Memory B cell (primary cell): ENCODE measurements around the gene LRRC57.

Source experiments
- ATAC-seq: fragments of 150-1000 bp; cut with Tn5 transposase; 2 replicates; pipeline ENCODE4 v1.10.0; 2021; ENCODE audit warnings: low read depth, mild to moderate bottlenecking, moderate library complexity
- DNase-seq, 2 donors: peaks; one replicate each; pipeline ENCODE4 v3.0.0; 2022; ENCODE audit warnings: low spot score in 2 of 2
- H3K27ac Mint-ChIP-seq: one replicate; pipeline ENCODE4 v1.8.0; 2022; ENCODE audit warnings: mild to moderate bottlenecking, moderate library complexity, mixed read lengths
- H3K27me3 Mint-ChIP-seq: one replicate; pipeline ENCODE4 v1.8.0; 2022; ENCODE audit warnings: mixed read lengths
- H3K36me3 Mint-ChIP-seq: one replicate; pipeline ENCODE4 v1.8.0; 2022; ENCODE audit warnings: mild to moderate bottlenecking, mixed read lengths
- H3K4me1 Mint-ChIP-seq: one replicate; pipeline ENCODE4 v1.8.0; 2022; ENCODE audit warnings: mixed read lengths
- H3K4me3 Mint-ChIP-seq: one replicate; pipeline ENCODE4 v1.8.0; 2022; ENCODE audit warnings: mild to moderate bottlenecking, moderate library complexity, mixed read lengths
- H3K9me3 Mint-ChIP-seq: one replicate; pipeline ENCODE4 v1.8.0; 2022; ENCODE audit warnings: mixed read lengths

Gene LRRC57

GRCh38 chr15:42548249-42549031 lies at the start of gene LRRC57, which contains the start of gene HAUS2:
TSS of gene LRRC57 (minus strand) at chr15:42548793. CDS start at chr15:42548434, 359 bp downstream.
TSS of gene HAUS2 (plus strand) at chr15:42548838. CDS start at chr15:42548873, 35 bp downstream.
- H3K4me1 Mint-ChIP-seq = peaks cover 27% of the 10 kb centered on the region

DNA sequence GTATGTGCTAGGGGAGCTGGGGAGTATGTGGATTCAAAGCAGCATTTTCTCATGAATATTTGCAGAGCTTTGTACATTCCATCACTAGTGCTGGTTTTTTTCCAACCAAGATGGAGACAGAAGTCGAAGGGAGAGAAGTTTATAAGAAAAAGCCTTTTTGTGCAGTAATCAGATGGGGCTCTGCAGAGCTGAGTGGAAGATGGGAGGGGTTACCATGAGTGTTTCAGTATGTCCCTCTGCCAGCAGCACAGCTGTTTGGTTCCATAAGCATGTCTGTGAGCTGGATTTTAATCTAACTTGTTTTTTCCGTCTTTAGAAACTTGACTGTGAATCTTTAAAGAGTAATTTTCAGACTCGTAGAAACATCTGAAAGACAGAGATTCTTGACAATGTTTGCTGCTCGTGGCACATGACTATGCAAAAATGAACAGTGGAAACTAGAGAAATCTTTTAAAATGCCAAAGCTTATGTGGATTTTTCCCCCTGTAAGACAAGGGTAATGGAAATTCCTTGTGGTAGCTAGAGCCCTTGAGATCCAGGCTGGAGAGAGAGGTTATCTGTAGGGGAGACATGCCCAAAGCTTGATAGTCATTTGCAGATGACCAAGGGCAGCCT lies 47.1 kb upstream of the LRRC57 start:
- H3K36me3 Mint-ChIP-seq = peaks cover 9% of the 10 kb centered on the region
- no peaks in the 10 kb centered on the region for H3K9me3 Mint-ChIP-seq
- H3K4me1 Mint-ChIP-seq = no peaks in the 10 kb centered on the region

More at GRCh38 chr15:42548249-42549031, at the start of gene LRRC57, which contains the start of gene HAUS2:
- ATAC-seq (peak; percentile 86), DNase-seq (peak; percentile 79 to 97)
- peak within 1 kb of the TSS; percentile 94 for H3K27ac Mint-ChIP-seq
- peaks cover 6% of the 10 kb centered on the region for H3K36me3 Mint-ChIP-seq
- H3K9me3 Mint-ChIP-seq = no peaks in the 10 kb centered on the region
- H3K4me3 Mint-ChIP-seq = peak within 1 kb of the TSS; percentile 93
- H3K27me3 Mint-ChIP-seq = no peaks in the 10 kb centered on the region

GRCh38 chr15:42594095-42594494 lies 45.5 kb upstream of the LRRC57 start:
- Mint-ChIP-seq H3K9me3 (no peaks in the 10 kb centered on the region), H3K36me3 (peaks cover 2% of the 10 kb centered on the region), H3K4me3 (no peak overlapping the region), H3K27ac (no peak overlapping the region), H3K4me1 (no peaks in the 10 kb centered on the region), H3K27me3 (no peaks in the 10 kb centered on the region)
- ATAC-seq = no peak
- DNase-seq = no peak

More for the DNA sequence above, 47.1 kb upstream of the LRRC57 start:
- no peak for DNase-seq
- H3K27ac Mint-ChIP-seq = no peak overlapping the region
- no peaks in the 10 kb centered on the region for H3K27me3 Mint-ChIP-seq
- H3K4me3 Mint-ChIP-seq = no peak overlapping the region
- ATAC-seq = no peak

DNA sequence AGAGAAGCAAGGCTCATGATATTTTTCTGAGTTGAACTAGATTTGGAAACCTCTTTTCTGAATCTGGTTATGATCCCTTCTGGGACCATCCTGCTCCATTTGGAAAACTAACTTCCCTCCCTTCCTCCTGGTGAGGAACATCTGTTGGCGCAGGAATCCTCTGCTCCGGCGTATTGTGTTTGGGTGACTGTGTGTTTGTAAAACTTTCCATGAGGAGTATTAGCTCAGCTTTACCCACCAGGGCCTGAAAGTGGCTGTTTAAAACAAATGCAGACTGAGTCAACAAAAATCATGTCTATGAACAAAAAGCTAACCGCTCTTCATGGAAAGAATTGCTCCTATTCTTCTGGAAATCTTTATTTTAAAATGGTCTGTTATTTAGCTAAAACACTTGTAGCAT lies 44.5 kb upstream of the LRRC57 start:
- Mint-ChIP-seq H3K36me3 (peaks cover 2% of the 10 kb centered on the region), H3K27ac (no peak overlapping the region), H3K4me1 (no peaks in the 10 kb centered on the region), H3K9me3 (no peaks in the 10 kb centered on the region), H3K4me3 (no peak overlapping the region), H3K27me3 (no peaks in the 10 kb centered on the region)
- no peak for ATAC-seq
- DNase-seq = no peak

GRCh38 chr15:42592716-42593115 lies 44.1 kb upstream of the LRRC57 start:
- H3K36me3 Mint-ChIP-seq = peaks cover 2% of the 10 kb centered on the region
- DNase-seq (no peak), ATAC-seq (no peak)
- H3K4me1 Mint-ChIP-seq = no peaks in the 10 kb centered on the region
- H3K9me3 Mint-ChIP-seq = no peaks in the 10 kb centered on the region
- no peak overlapping the region for H3K27ac Mint-ChIP-seq
- H3K27me3 Mint-ChIP-seq = no peaks in the 10 kb centered on the region
- H3K4me3 Mint-ChIP-seq = no peak overlapping the region

DNA sequence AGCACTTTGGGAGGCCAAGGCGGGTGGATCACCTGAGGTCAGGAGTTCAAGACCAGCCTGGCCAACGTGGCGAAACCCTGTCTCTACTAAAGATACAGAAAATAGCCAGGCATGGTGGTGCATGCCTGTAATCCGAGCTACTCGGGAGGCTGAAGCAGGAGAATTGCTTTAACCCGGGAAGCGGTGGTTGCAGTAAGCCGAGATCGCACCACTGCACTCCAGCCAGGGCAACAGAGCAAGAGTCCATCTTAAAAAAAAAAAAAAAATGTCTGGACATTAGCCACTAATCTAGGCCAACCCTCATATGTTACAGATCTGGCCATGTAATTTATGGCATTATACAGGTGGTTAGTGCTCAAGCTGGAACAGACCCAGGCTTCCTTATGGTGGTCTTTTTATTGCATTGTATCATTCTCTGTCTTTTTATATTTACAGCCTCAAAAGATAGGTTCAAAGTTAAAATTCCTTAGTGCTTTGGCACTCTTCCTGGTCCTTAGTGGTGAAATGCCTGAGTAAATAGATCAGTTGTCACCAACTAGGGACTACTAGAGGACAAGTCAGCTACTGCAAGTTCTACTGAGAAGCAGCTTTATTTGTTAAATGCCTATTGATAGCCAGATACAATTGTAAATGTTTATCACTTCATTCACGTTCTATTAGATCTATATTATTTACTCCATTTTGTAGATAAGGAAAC lies 42.8 kb upstream of the LRRC57 start:
- Mint-ChIP-seq H3K4me1 (no peaks in the 10 kb centered on the region), H3K27me3 (no peaks in the 10 kb centered on the region), H3K27ac (no peak overlapping the region), H3K4me3 (no peak overlapping the region), H3K9me3 (no peaks in the 10 kb centered on the region), H3K36me3 (peaks cover 2% of the 10 kb centered on the region)
- ATAC-seq (no peak), DNase-seq (no peak)

- Mint-ChIP-seq H3K4me3 (no peak overlapping the region), H3K36me3 (peaks cover 2% of the 10 kb centered on the region), H3K27me3 (no peaks in the 10 kb centered on the region), H3K4me1 (no peaks in the 10 kb centered on the region), H3K27ac (no peak overlapping the region), H3K9me3 (no peaks in the 10 kb centered on the region)
- DNase-seq (no peak), ATAC-seq (no peak)
Observed at GRCh38 chr15:42590619-42591237, 42.1 kb upstream of the LRRC57 start.

GRCh38 chr15:42584031-42584765 lies 35.6 kb upstream of the LRRC57 start:
- Mint-ChIP-seq H3K4me1 (peaks cover 16% of the 10 kb centered on the region), H3K9me3 (no peaks in the 10 kb centered on the region), H3K36me3 (no peaks in the 10 kb centered on the region), H3K27me3 (no peaks in the 10 kb centered on the region), H3K4me3 (no peak overlapping the region), H3K27ac (no peak overlapping the region)
- DNase-seq = no peak
- ATAC-seq = no peak

- H3K27me3 Mint-ChIP-seq = no peaks in the 10 kb centered on the region
- H3K9me3 Mint-ChIP-seq = no peaks in the 10 kb centered on the region
- ATAC-seq (no peak), DNase-seq (no peak)
- H3K4me1 Mint-ChIP-seq = peaks cover 16% of the 10 kb centered on the region
- H3K4me3 Mint-ChIP-seq = no peak overlapping the region
- no peaks in the 10 kb centered on the region for H3K36me3 Mint-ChIP-seq
- no peak overlapping the region for H3K27ac Mint-ChIP-seq
Observed at GRCh38 chr15:42582569-42583375, 34.2 kb upstream of the LRRC57 start.

DNA sequence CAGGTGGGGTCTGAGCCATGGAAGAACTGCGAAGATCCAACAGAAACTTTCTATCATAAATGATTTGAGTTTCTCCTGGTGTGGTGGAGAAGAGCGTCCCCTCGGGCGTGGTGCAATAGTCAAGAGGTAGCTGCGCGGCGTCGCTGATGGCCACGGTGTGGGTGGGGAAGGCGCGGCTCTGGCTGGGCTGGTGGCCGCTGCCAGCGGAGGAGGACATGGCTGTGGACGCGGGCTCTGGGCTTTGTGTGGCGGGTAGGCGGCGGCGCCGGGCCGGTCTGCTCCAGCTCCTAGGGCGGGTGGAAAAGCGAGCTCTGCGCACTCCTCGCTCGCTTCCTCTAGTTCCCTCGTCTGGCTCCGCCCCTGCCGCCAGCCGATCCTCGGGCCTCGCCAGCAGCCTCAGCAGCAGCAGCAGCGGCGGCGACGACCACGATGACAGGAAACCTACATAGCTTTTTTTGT lies 32.7 kb upstream of the LRRC57 start:
- ATAC-seq (peak; percentile 99), DNase-seq (peak; percentile 60 to 65)
- Mint-ChIP-seq H3K4me3 (peak overlapping the region; percentile 90), H3K36me3 (no peaks in the 10 kb centered on the region), H3K27ac (peak overlapping the region; percentile 69), H3K27me3 (no peaks in the 10 kb centered on the region), H3K9me3 (no peaks in the 10 kb centered on the region), H3K4me1 (peaks cover 22% of the 10 kb centered on the region)

- ATAC-seq = no peak
- Mint-ChIP-seq H3K4me3 (no peak overlapping the region), H3K9me3 (no peaks in the 10 kb centered on the region), H3K27me3 (no peaks in the 10 kb centered on the region), H3K4me1 (peaks cover 30% of the 10 kb centered on the region), H3K36me3 (no peaks in the 10 kb centered on the region), H3K27ac (no peak overlapping the region)
- DNase-seq = no peak
Observed at GRCh38 chr15:42578984-42579537, 30.5 kb upstream of the LRRC57 start.

- no peaks in the 10 kb centered on the region for H3K9me3 Mint-ChIP-seq
- no peaks in the 10 kb centered on the region for H3K36me3 Mint-ChIP-seq
- H3K4me3 Mint-ChIP-seq = no peak overlapping the region
- H3K27me3 Mint-ChIP-seq = no peaks in the 10 kb centered on the region
- H3K4me1 Mint-ChIP-seq = peaks cover 27% of the 10 kb centered on the region
- ATAC-seq (no peak), DNase-seq (no peak)
- no peak overlapping the region for H3K27ac Mint-ChIP-seq
Observed at GRCh38 chr15:42577514-42578031, 29.0 kb upstream of the LRRC57 start.
